IMR-90 (cell line): ENCODE results near the gene FN1. TPM values are rescaled to one million over a fixed set of nuclear protein-coding genes. Genes with fewer than 3 reads are reported as not detected.

Experiments used
- ATAC-seq: fragments of 200-7000 bp; cut with Tn5 transposase; 2 replicates; pipeline ENCODE4 v1.9.1; 2020; ENCODE audit warnings: low read depth, mild to moderate bottlenecking, moderate library complexity
- BruUV-seq: library from RNA; stranded (reverse); fragments of 400-500 nt; replicated peaks from 2 replicates; lab custom pipeline; 2021; lab: Mats Ljungman, UMichigan
- CTCF ChIA-PET: fragments of 300-600 bp; formaldehyde crosslinking; extraction: SDS; loops from one replicate; lab custom pipeline; 2021; ENCODE audit warnings: antibody characterized with exemption; lab: Yijun Ruan, JAX
- POLR2A ChIA-PET: fragments of 300-600 bp; sonication (Branson Sonifier 250); formaldehyde crosslinking; loops from one replicate; lab custom pipeline; 2022; ENCODE audit warnings: antibody characterized with exemption; ENCODE audit not compliant: unreplicated experiment; lab: Charles Lee
- DNase-seq: peaks from one replicate; pipeline ENCODE4 v3.0.0; 2013
- H2AFZ ChIP-seq: replicated peaks from 2 replicates; pipeline ENCODE3; 2013; ENCODE audit warnings: low read length, mild to moderate bottlenecking; ENCODE audit not compliant: poor library complexity
- H2AK5ac ChIP-seq: 2 replicates; pipeline ENCODE4 v1.6.1; 2013; ENCODE audit warnings: low read depth, low read length, inconsistent platforms
- H2AK9ac ChIP-seq: replicated peaks from 2 replicates; pipeline ENCODE3; 2013; ENCODE audit warnings: mild to moderate bottlenecking, low read depth, low read length, moderate library complexity; ENCODE audit not compliant: poor library complexity
- H2BK120ac ChIP-seq: 2 replicates; pipeline ENCODE4 v1.6.1; 2013; ENCODE audit warnings: low read depth, low read length, inconsistent platforms
- H2BK15ac ChIP-seq: 3 replicates; pipeline ENCODE4 v1.6.1; 2013; ENCODE audit warnings: low read depth, low read length, inconsistent platforms
- H2BK20ac ChIP-seq: 2 replicates; pipeline ENCODE4 v1.6.1; 2013; ENCODE audit warnings: low read depth, mild to moderate bottlenecking, inconsistent platforms, low read length, moderate library complexity
- H2BK5ac ChIP-seq: 2 replicates; pipeline ENCODE4 v1.6.1; 2013; ENCODE audit warnings: mild to moderate bottlenecking, low read depth, low read length, inconsistent platforms; ENCODE audit not compliant: poor library complexity, severe bottlenecking
- H3K14ac ChIP-seq: replicated peaks from 2 replicates; pipeline ENCODE4 v1.6.1; 2013; ENCODE audit warnings: low read depth, low read length, inconsistent platforms
- H3K18ac ChIP-seq: 2 replicates; pipeline ENCODE4 v1.6.1; 2013; ENCODE audit warnings: low read depth, low read length, control low read depth
- H3K23ac ChIP-seq: 2 replicates; pipeline ENCODE4 v1.6.1; 2013; ENCODE audit warnings: low read depth, low read length, inconsistent platforms
- H3K27ac ChIP-seq: 2 replicates; pipeline ENCODE4 v1.5.1; 2013; ENCODE audit warnings: mild to moderate bottlenecking, control low read depth, low read length; ENCODE audit not compliant: insufficient read depth
- H3K27me3 ChIP-seq: 2 replicates; pipeline ENCODE4 v1.6.1; 2013; ENCODE audit warnings: low read length; ENCODE audit not compliant: control insufficient read depth, insufficient read depth
- H3K36me3 ChIP-seq: 2 replicates; pipeline ENCODE4 v1.6.1; 2013; ENCODE audit warnings: low read length, mixed read lengths; ENCODE audit not compliant: control insufficient read depth, insufficient read depth
- H3K4ac ChIP-seq: 2 replicates; pipeline ENCODE4 v1.6.1; 2013; ENCODE audit warnings: low read depth, low read length, inconsistent platforms
- H3K4me1 ChIP-seq: 2 replicates; pipeline ENCODE4 v1.6.1; 2013; ENCODE audit warnings: low read length, mixed read lengths; ENCODE audit not compliant: control insufficient read depth, insufficient read depth
- H3K4me2 ChIP-seq: 2 replicates; pipeline ENCODE4 v1.6.1; 2013; ENCODE audit warnings: low read depth, mild to moderate bottlenecking, control low read depth, low read length, moderate library complexity
- H3K4me3 ChIP-seq: 2 replicates; pipeline ENCODE4 v1.5.1; 2013; ENCODE audit warnings: low read depth, mild to moderate bottlenecking, control low read depth, low read length, moderate library complexity; ENCODE audit not compliant: insufficient read depth
- H3K56ac ChIP-seq: 2 replicates; pipeline ENCODE4 v1.6.1; 2013; ENCODE audit warnings: low read length, inconsistent platforms; ENCODE audit not compliant: insufficient read depth; ENCODE audit errors: extremely low read depth
- H3K79me1 ChIP-seq, 2 experiments: 2 replicates each; pipeline ENCODE4 v1.6.1; 2013; ENCODE audit warnings: low read length in 2 of 2, inconsistent platforms in 1 of 2, low read depth in 1 of 2
- H3K9ac ChIP-seq: 2 replicates; pipeline ENCODE4 v1.6.1; 2013; ENCODE audit warnings: low read depth, low read length, control low read depth
- H3K9me1 ChIP-seq: 2 replicates; pipeline ENCODE4 v1.6.1; 2013; ENCODE audit warnings: low read length, inconsistent platforms; ENCODE audit not compliant: insufficient read depth
- H3K9me3 ChIP-seq: 2 replicates; pipeline ENCODE4 v1.6.1; 2013; ENCODE audit warnings: low read length; ENCODE audit not compliant: control insufficient read depth, insufficient read depth
- H4K20me1 ChIP-seq: 2 replicates; pipeline ENCODE4 v1.6.1; 2013; ENCODE audit warnings: low read length, inconsistent platforms; ENCODE audit not compliant: insufficient read depth
- H4K5ac ChIP-seq: 2 replicates; pipeline ENCODE4 v1.6.1; 2013; ENCODE audit warnings: mild to moderate bottlenecking, low read depth, low read length, control low read depth
- H4K8ac ChIP-seq, 2 experiments: 2 replicates each; pipeline ENCODE4 v1.6.1; 2013; ENCODE audit warnings: low read depth in 2 of 2, low read length in 2 of 2, control low read depth in 1 of 2, inconsistent platforms in 1 of 2
- H4K91ac ChIP-seq: 2 replicates; pipeline ENCODE4 v1.6.1; 2013; ENCODE audit warnings: low read depth, low read length, inconsistent platforms; ENCODE audit not compliant: insufficient read depth
- CEBPB ChIP-seq: IDR thresholded peaks from 2 replicates; pipeline ENCODE4 v1.6.1; 2012; ENCODE audit warnings: low read depth, low read length, improper control_type of control experiment
- FOS ChIP-seq: fragments of 150-350 bp; IDR thresholded peaks from 2 replicates; pipeline ENCODE4 v1.6.1; 2016; ENCODE audit warnings: low read depth, low read length
- MAFK ChIP-seq: IDR thresholded peaks from 2 replicates; pipeline ENCODE4 v1.6.1; 2012; ENCODE audit warnings: low read depth, low read length, improper control_type of control experiment
- MAZ ChIP-seq: IDR thresholded peaks from 2 replicates; pipeline ENCODE4 v1.6.1; 2012; ENCODE audit warnings: low read depth, mild to moderate bottlenecking, low read length, improper control_type of control experiment, moderate library complexity, borderline replicate concordance
- MXI1 ChIP-seq: IDR thresholded peaks from 2 replicates; pipeline ENCODE4 v1.6.1; 2012; ENCODE audit warnings: low read depth, mild to moderate bottlenecking, low read length, moderate library complexity, borderline replicate concordance
- NFE2L2 ChIP-seq: fragments of 150-350 bp; IDR thresholded peaks from 2 replicates; pipeline ENCODE4 v1.6.1; 2016; ENCODE audit warnings: low read depth, mild to moderate bottlenecking, low read length
- POLR2A ChIP-seq: IDR thresholded peaks from 2 replicates; pipeline ENCODE4 v1.6.1; 2012; ENCODE audit warnings: mild to moderate bottlenecking, low read depth, low read length
- RAD21 ChIP-seq: IDR thresholded peaks from 2 replicates; pipeline ENCODE4 v1.6.1; 2012; ENCODE audit warnings: low read length, improper control_type of control experiment
- SMC3 ChIP-seq: fragments of 150-350 bp; IDR thresholded peaks from 2 replicates; pipeline ENCODE4 v1.6.1; 2016; ENCODE audit warnings: low read depth, mild to moderate bottlenecking, antibody characterized with exemption, low read length, moderate library complexity
- whole genome bisulfite sequencing, 2 experiments: methylation state at CpG; one replicate each; pipeline versions ENCODE4 v1.1.5 to v1.1.7; 2013; ENCODE audit warnings: missing lambda C conversion rate in 2 of 2; ENCODE audit not compliant: insufficient read length in 1 of 2; ENCODE audit errors: extremely low coverage in 2 of 2; 5-methylcytosine and 5-hydroxymethylcytosine counted together
- dilution Hi-C: fragments of 300-500 bp; cut with HindIII; formaldehyde crosslinking; loops from one replicate; pipeline ENCODE4 v1.14.3; 2018; ENCODE audit warnings: low sequenced_read_pairs; ENCODE audit not compliant: unreplicated experiment
- in situ Hi-C: fragments of 300-500 bp; cut with MboI; formaldehyde crosslinking; loops from 3 replicates; pipeline ENCODE4 v1.14.3; 2019; ENCODE audit warnings: low sequenced_read_pairs, inconsistent platforms, mixed read lengths
- intact Hi-C: fragments of 100-400 bp; cut with micrococcal nuclease; formaldehyde crosslinking; loops from 2 replicates; pipeline ENCODE4 v1.10.0; 2022
- polyA plus RNA-seq, 3 experiments: library from polyadenylated mRNA; depleted of rRNA; stranded (reverse); fragments of >200 nt; gene quantifications; 2 replicates each; pipeline ENCODE4 v1.2.3, GENCODE V29; 2012; ENCODE audit warnings: low replicate concordance in 1 of 3
- total RNA-seq: library from RNA; depleted of rRNA; stranded (reverse); fragments of >200 nt; gene quantifications from 2 replicates; pipeline ENCODE4 v1.2.3, GENCODE V29; 2012
- TF ChIP-seq, protein P1 (sequence below): fragments of 150-350 bp; IDR thresholded peaks from 2 replicates; pipeline ENCODE4 v1.6.1; 2016; ENCODE audit warnings: low read depth, mild to moderate bottlenecking, low read length, moderate library complexity, borderline replicate concordance
- TF ChIP-seq, protein P2 (sequence below): fragments of 150-350 bp; IDR thresholded peaks from 2 replicates; pipeline ENCODE4 v1.6.1; 2017; ENCODE audit warnings: mild to moderate bottlenecking, antibody characterized with exemption, low read length, low read depth

The FN1 gene
- total and polyA plus RNA-seq, 2 of the 4 experiments (the other 2 are of a cell fraction): 8,243 to 13,004 TPM

DNA sequence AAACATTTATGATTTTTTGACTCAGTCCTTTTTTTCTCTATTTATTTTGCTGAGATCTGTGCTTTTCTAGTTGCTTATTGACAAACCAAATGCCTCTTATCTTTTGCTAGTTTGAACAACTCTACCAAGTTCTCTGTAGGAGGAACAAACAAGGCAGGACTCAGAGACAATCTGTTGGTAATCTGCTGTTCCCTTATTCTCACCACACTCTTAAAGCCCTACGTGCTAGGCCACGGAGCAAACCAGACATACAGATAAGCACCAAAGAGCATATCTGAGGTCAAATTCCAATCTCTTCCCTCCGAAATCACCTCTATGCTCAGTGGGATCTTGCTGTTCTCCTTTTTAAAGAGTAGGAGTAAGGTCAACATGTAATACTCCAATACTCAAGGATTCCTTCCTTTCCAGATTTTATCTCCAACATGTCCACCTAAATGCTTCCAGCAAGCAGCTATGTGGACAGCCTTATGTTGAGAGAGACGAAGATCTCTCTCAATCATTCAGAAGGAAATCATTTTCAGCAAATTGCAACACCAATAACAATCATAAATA is 18.4 kb downstream of the FN1 start:
- no peak overlapping the region for H3K9ac ChIP-seq
- H3K9me1 ChIP-seq: peaks cover 13% of the 10 kb centered on the region
- H4K20me1 ChIP-seq: peaks cover 28% of the 10 kb centered on the region; the same call in 1 of the 2 replicates
- H3K4me3 ChIP-seq: no peak overlapping the region
- peak overlapping the region; percentile 42 for H2AK5ac ChIP-seq
- H3K79me1 ChIP-seq: peaks cover 20 to 47% of the 10 kb centered on the region in 2 experiments
- H3K36me3 ChIP-seq: peaks cover 65% of the 10 kb centered on the region
- 0 out of 2 replicates have a peak overlapping the region, but pooled peaks have one; percentile 17 for H4K91ac ChIP-seq
- H3K27ac ChIP-seq: peak overlapping the region; percentile 54; the same call in 1 of the 2 replicates
- H3K27me3 ChIP-seq: no peaks in the 10 kb centered on the region
- no TSS peak for BruUV-seq
- H2BK15ac ChIP-seq: peak overlapping the region; percentile 19; the same call in 1 of the 3 replicates
- peak overlapping the region; percentile 90 for H2BK5ac ChIP-seq
- ChIA-PET CTCF (no interaction called here), POLR2A (no interaction called here)
- no peaks in the 10 kb centered on the region for H3K9me3 ChIP-seq
- H2BK120ac ChIP-seq: no peak overlapping the region
- H4K8ac ChIP-seq: peak overlapping the region; percentile 11 to 57; a peak in 2 of 4 replicates
- dilution Hi-C loops: no loop called here
- H3K4me2 ChIP-seq: peak overlapping the region; percentile 18; the same call in 1 of the 2 replicates
- 20% methylated on average over 1 of the region's 4 CpGs; no CpG with 5 or more reads in 1 of the 2 experiments for WGBS, 2 experiments
- peak overlapping the region; percentile 92 for H3K14ac ChIP-seq
- intact Hi-C loops: no loop called here
- TF ChIP-seq MXI1 (no peak), POLR2A (no peak), MAFK (no peak), SMC3 (no peak), CEBPB (no peak), RAD21 (no peak), FOS (no peak), NFE2L2 (no peak), MAZ (no peak)
- TF ChIP-seq, protein P1, sequence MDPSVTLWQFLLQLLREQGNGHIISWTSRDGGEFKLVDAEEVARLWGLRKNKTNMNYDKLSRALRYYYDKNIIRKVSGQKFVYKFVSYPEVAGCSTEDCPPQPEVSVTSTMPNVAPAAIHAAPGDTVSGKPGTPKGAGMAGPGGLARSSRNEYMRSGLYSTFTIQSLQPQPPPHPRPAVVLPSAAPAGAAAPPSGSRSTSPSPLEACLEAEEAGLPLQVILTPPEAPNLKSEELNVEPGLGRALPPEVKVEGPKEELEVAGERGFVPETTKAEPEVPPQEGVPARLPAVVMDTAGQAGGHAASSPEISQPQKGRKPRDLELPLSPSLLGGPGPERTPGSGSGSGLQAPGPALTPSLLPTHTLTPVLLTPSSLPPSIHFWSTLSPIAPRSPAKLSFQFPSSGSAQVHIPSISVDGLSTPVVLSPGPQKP: no peak
- TF ChIP-seq, protein P2, sequence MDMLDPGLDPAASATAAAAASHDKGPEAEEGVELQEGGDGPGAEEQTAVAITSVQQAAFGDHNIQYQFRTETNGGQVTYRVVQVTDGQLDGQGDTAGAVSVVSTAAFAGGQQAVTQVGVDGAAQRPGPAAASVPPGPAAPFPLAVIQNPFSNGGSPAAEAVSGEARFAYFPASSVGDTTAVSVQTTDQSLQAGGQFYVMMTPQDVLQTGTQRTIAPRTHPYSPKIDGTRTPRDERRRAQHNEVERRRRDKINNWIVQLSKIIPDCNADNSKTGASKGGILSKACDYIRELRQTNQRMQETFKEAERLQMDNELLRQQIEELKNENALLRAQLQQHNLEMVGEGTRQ: no peak
- H2BK20ac ChIP-seq: no peak overlapping the region
- DNase-seq (no peak), ATAC-seq (peak; percentile 5; the same call in 1 of the 2 replicates)
- peaks cover 17% of the 10 kb centered on the region for H3K4me1 ChIP-seq
- no peak overlapping the region for H4K5ac ChIP-seq
- no peak overlapping the region for H2AK9ac ChIP-seq
- no peak overlapping the region for H2AFZ ChIP-seq
- in situ Hi-C loops: no loop called here
- H3K4ac ChIP-seq: peak overlapping the region; percentile 76
- no peak overlapping the region; the same call in 1 of the 2 replicates for H3K23ac ChIP-seq
- H3K18ac ChIP-seq: peak overlapping the region; percentile 45; the same call in 1 of the 2 replicates
- no peak overlapping the region for H3K56ac ChIP-seq
